Stimulated activated CD4-positive, alpha-beta T cell treated with anti-CD3 and anti-CD28 coated beads, Interleukin-4, amount 100 ng/mL, for 1 hour (primary cell): ENCODE measurements around the gene RGS10.
"Not testable (repeated sequence)": the region's sequence is repeated elsewhere in the genome, so short reads cannot be mapped to it uniquely, and the experiment has no call there.

Source experiments
- DNase-seq: peaks from one replicate; pipeline ENCODE4 v3.0.0-alpha.2; 2020

The RGS10 gene

GRCh38 chr10:119466076-119466475 is 76.4 kb downstream of the RGS10 start:
- no peak for DNase-seq

- no peak for DNase-seq
These were observed 77.4 kb downstream of the RGS10 start for GRCh38 chr10:119465085-119465484.

GRCh38 chr10:119463195-119463594 is 79.3 kb downstream of the RGS10 start:
- not testable (repeated sequence) for DNase-seq

GRCh38 chr10:119462773-119463172 is 79.7 kb downstream of the RGS10 start:
- DNase-seq, result no peak

- DNase-seq, result no peak
These were observed 80.6 kb downstream of the RGS10 start for GRCh38 chr10:119461923-119462322.

- no peak for DNase-seq
These were observed 81.1 kb downstream of the RGS10 start for GRCh38 chr10:119461380-119461779.

- no peak for DNase-seq
These were observed 81.9 kb downstream of the RGS10 start for GRCh38 chr10:119460369-119461195.

GRCh38 chr10:119459681-119460340 is 82.7 kb downstream of the RGS10 start:
- DNase-seq, result no peak

- no peak for DNase-seq
These were observed 84.4 kb downstream of the RGS10 start for GRCh38 chr10:119457966-119458766.

- no peak for DNase-seq
These were observed 86.1 kb downstream of the RGS10 start for GRCh38 chr10:119456435-119456810.

GRCh38 chr10:119455609-119456434 is 86.7 kb downstream of the RGS10 start:
- DNase-seq, result no peak

- DNase-seq, result no peak
These were observed 87.5 kb downstream of the RGS10 start for GRCh38 chr10:119454990-119455389.

- DNase-seq, result no peak
These were observed 88.2 kb downstream of the RGS10 start for GRCh38 chr10:119454316-119454715.

- no peak for DNase-seq
These were observed 89.2 kb downstream of the RGS10 start for GRCh38 chr10:119453313-119453712.

GRCh38 chr10:119452396-119452795 is 90.1 kb downstream of the RGS10 start:
- DNase-seq, result no peak

GRCh38 chr10:119451300-119451896 is 91.1 kb downstream of the RGS10 start:
- DNase-seq, result no peak

GRCh38 chr10:119450606-119451299 is 91.8 kb downstream of the RGS10 start:
- DNase-seq, result no peak
